GM12878 (cell line): ENCODE data around the gene ALKBH2. TPM values are rescaled to one million over a fixed set of nuclear protein-coding genes. Genes with fewer than 3 reads are reported as not detected.

Source experiments
- IKZF1 ChIP-seq: fragments of 450-650 bp; conservative IDR thresholded peaks from 2 replicates; pipeline ENCODE4 v1.6.1; 2017; ENCODE audit warnings: antibody characterized with exemption, mild to moderate bottlenecking
- MYC ChIP-seq: IDR thresholded peaks from 2 replicates; pipeline ENCODE4 v1.6.1; 2011; ENCODE audit warnings: mild to moderate bottlenecking, low read length, moderate library complexity, inconsistent platforms; ENCODE audit not compliant: insufficient read depth, insufficient replicate concordance, insufficient read length, severe bottlenecking
- SREBF2 ChIP-seq: IDR thresholded peaks from 2 replicates; pipeline ENCODE4 v1.6.1; 2012; ENCODE audit warnings: mild to moderate bottlenecking, low read length
- WRNIP1 ChIP-seq: IDR thresholded peaks from 2 replicates; pipeline ENCODE4 v1.6.1; 2011; ENCODE audit warnings: low read depth, low read length, improper control_type of control experiment, borderline replicate concordance
- polyA plus RNA-seq, 11 experiments: library from polyadenylated mRNA; depleted of rRNA in 4 of 11; unstranded in 6 of 11; stranded (reverse) in 5 of 11; fragments of >200 nt; fragmentation: Nextera tagmentation in 4 of 11; fragmentation: Illumina TruSeq in 1 of 11; extraction: Ambion mirVana in 4 of 11; extraction: Trizol in 1 of 11; gene quantifications; 1 replicate in 1 of 11; 2 replicates in 10 of 11; pipeline versions ENCODE4 v1.2.1 to v1.2.3, GENCODE V29; 2011 to 2016; ENCODE audit warnings: inconsistent platforms in 2 of 11, missing spikeins in 2 of 11, low read depth in 1 of 11
- total RNA-seq, 4 experiments: library from RNA; depleted of rRNA in 3 of 4; stranded (reverse); fragments of >200 nt in 3 of 4; fragmentation: Illumina TruSeq in 1 of 4; extraction: Trizol in 1 of 4; gene quantifications; 2 replicates each; pipeline versions ENCODE4 v1.2.1 to v1.2.3, GENCODE V29; 2013 to 2021
- TF ChIP-seq, protein P1 (sequence below): fragments of 450-650 bp; IDR thresholded peaks from 2 replicates; pipeline ENCODE4 v1.6.1; 2017; ENCODE audit warnings: mild to moderate bottlenecking, moderate library complexity
- TF ChIP-seq, protein P2 (sequence below), 3 experiments: IDR thresholded peaks in 2 of 3; conservative IDR thresholded peaks in 1 of 3; 2 replicates each; pipeline ENCODE4 v1.5.1; 2011; ENCODE audit warnings: low read depth in 3 of 3, low read length in 3 of 3, mild to moderate bottlenecking in 3 of 3, control low read depth in 2 of 3, moderate library complexity in 2 of 3, inconsistent platforms in 1 of 3, mixed read lengths in 1 of 3; ENCODE audit not compliant: control insufficient read depth in 2 of 3, insufficient read depth in 1 of 3; ENCODE audit errors: extremely low read depth in 1 of 3

Gene ALKBH2
- total and polyA plus RNA-seq, 10 of the 15 experiments (the other 5 are each of a cell fraction or from before 2014, with no cell fraction given): 5.6 to 40.3 (median 31.2) TPM

DNA sequence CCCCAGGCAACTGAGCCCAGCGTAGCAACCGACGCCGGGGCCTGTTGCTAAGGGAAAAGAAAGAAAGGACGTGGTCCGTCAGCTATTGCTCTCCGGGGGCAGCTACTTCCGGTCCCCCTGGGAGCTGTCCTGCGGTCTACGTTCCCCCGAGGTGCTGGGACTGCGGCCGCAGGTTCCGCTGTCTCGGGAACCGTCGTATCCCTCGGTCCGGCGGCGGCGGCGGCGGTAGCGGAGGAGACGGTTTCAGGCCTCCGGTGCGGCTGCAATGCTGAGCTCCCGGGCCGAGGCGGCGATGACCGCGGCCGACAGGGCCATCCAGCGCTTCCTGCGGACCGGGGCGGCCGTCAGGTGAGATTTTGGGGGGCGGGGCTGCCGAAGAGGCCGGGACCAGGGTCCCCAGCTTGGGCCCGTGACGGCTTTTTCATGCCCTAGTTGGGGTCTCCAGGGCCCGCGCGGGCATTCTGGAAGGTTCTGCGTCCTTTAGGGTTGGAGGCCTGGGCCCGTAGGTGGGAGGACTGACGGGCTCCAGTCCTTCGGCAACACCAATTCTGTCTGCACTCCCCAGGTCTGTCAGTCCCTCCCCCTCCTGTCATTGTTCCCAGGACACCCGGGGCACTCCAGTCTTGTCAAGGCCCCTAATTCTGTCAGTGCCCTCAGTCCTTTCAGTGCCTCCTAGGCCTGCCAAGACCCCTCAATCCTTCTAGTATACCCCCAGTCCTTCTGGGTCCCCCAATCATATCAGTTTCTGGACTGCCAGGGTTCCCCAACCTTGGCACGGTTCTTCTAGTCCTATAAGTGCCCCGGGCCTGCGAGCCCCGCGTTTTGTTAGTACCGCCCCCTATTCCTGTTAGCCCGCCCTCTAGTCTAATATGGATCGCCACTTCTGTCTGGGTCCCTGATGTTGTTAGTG is 40.6 kb downstream of the ALKBH2 start, which contains the start of gene USP30 (continued):
- TF ChIP-seq, protein P1, sequence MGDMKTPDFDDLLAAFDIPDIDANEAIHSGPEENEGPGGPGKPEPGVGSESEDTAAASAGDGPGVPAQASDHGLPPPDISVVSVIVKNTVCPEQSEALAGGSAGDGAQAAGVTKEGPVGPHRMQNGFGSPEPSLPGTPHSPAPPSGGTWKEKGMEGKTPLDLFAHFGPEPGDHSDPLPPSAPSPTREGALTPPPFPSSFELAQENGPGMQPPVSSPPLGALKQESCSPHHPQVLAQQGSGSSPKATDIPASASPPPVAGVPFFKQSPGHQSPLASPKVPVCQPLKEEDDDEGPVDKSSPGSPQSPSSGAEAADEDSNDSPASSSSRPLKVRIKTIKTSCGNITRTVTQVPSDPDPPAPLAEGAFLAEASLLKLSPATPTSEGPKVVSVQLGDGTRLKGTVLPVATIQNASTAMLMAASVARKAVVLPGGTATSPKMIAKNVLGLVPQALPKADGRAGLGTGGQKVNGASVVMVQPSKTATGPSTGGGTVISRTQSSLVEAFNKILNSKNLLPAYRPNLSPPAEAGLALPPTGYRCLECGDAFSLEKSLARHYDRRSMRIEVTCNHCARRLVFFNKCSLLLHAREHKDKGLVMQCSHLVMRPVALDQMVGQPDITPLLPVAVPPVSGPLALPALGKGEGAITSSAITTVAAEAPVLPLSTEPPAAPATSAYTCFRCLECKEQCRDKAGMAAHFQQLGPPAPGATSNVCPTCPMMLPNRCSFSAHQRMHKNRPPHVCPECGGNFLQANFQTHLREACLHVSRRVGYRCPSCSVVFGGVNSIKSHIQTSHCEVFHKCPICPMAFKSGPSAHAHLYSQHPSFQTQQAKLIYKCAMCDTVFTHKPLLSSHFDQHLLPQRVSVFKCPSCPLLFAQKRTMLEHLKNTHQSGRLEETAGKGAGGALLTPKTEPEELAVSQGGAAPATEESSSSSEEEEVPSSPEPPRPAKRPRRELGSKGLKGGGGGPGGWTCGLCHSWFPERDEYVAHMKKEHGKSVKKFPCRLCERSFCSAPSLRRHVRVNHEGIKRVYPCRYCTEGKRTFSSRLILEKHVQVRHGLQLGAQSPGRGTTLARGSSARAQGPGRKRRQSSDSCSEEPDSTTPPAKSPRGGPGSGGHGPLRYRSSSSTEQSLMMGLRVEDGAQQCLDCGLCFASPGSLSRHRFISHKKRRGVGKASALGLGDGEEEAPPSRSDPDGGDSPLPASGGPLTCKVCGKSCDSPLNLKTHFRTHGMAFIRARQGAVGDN: no peak
- TF ChIP-seq MYC: no peak
- peak; percentile 69 for TF ChIP-seq SREBF2
- TF ChIP-seq IKZF1: peak; percentile 95
- peak; percentile 97 for TF ChIP-seq WRNIP1
- TF ChIP-seq, protein P2, sequence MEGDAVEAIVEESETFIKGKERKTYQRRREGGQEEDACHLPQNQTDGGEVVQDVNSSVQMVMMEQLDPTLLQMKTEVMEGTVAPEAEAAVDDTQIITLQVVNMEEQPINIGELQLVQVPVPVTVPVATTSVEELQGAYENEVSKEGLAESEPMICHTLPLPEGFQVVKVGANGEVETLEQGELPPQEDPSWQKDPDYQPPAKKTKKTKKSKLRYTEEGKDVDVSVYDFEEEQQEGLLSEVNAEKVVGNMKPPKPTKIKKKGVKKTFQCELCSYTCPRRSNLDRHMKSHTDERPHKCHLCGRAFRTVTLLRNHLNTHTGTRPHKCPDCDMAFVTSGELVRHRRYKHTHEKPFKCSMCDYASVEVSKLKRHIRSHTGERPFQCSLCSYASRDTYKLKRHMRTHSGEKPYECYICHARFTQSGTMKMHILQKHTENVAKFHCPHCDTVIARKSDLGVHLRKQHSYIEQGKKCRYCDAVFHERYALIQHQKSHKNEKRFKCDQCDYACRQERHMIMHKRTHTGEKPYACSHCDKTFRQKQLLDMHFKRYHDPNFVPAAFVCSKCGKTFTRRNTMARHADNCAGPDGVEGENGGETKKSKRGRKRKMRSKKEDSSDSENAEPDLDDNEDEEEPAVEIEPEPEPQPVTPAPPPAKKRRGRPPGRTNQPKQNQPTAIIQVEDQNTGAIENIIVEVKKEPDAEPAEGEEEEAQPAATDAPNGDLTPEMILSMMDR (IDR thresholded peaks at IDR 0.05 in 2 of 3, conservative IDR thresholded peaks at IDR 0.05 in 1 of 3; ENCODE audit: control insufficient read depth in 2 of 3, extremely low read depth in 1 of 3, insufficient read depth in 1 of 3, low read depth in 3 of 3, low read length in 3 of 3): no peak
